HL-60 (cell line): ENCODE measurements around the gene SIGLEC6.

Source experiments
- DNase-seq, 2 experiments: peaks; one replicate each; pipeline ENCODE4 v3.0.0-alpha.2; 2010 to 2020; ENCODE audit warnings: low read depth in 1 of 2, low spot score in 1 of 2
- H3K27ac ChIP-seq: fragments of 250-450 bp; sonication (Bioruptor Pico); replicated peaks from 2 replicates; pipeline ENCODE4 v1.5.1; 2020; ENCODE audit warnings: mild to moderate bottlenecking, moderate library complexity
- H3K27me3 ChIP-seq: fragments of 250-450 bp; sonication (Bioruptor Pico); 2 replicates; pipeline ENCODE4 v1.5.1; 2021; ENCODE audit warnings: mild to moderate bottlenecking, moderate library complexity; ENCODE audit not compliant: insufficient read depth, poor library complexity, severe bottlenecking
- H3K4me3 ChIP-seq: replicated peaks from 2 replicates; pipeline ENCODE4 v1.5.1; 2011; ENCODE audit warnings: mild to moderate bottlenecking, control low read depth, low read length; ENCODE audit not compliant: insufficient read depth
- CTCF ChIP-seq: IDR thresholded peaks from one replicate; pipeline ENCODE4 v1.5.1; 2011; ENCODE audit warnings: low read length, control low read depth, inconsistent platforms; ENCODE audit not compliant: insufficient read depth
- GABPA ChIP-seq: IDR thresholded peaks from 2 replicates; pipeline ENCODE4 v1.6.1; 2012; ENCODE audit warnings: low read depth
- POLR2AphosphoS5 ChIP-seq: IDR thresholded peaks from 2 replicates; pipeline ENCODE4 v1.6.1; 2012; ENCODE audit warnings: low read depth
- REST ChIP-seq: IDR thresholded peaks from 2 replicates; pipeline ENCODE4 v1.6.1; 2012; ENCODE audit warnings: low read depth; ENCODE audit not compliant: insufficient replicate concordance
- SPI1 ChIP-seq: IDR thresholded peaks from 2 replicates; pipeline ENCODE4 v1.6.1; 2012; ENCODE audit warnings: low read depth, mild to moderate bottlenecking, borderline replicate concordance

Gene SIGLEC6

GRCh38 chr19:51546107-51546649 lies 14.7 kb upstream of the SIGLEC6 start:
- DNase-seq: peak; percentile 16 to 70
- no peak overlapping the region for H3K4me3 ChIP-seq
- peak overlapping the region; percentile 44 for H3K27ac ChIP-seq
- TF ChIP-seq REST (no peak), SPI1 (no peak), GABPA (no peak), CTCF (no peak), POLR2AphosphoS5 (no peak)
- no peaks in the 10 kb centered on the region for H3K27me3 ChIP-seq

- no peak overlapping the region for H3K4me3 ChIP-seq
- no peak for DNase-seq
- no peak overlapping the region for H3K27ac ChIP-seq
- TF ChIP-seq REST (no peak), GABPA (no peak), SPI1 (no peak), POLR2AphosphoS5 (no peak), CTCF (no peak)
- H3K27me3 ChIP-seq: no peaks in the 10 kb centered on the region
Observed at GRCh38 chr19:51544038-51544437, 12.6 kb upstream of the SIGLEC6 start.

GRCh38 chr19:51542699-51543098 lies 11.2 kb upstream of the SIGLEC6 start:
- Histone ChIP-seq H3K4me3 (no peak overlapping the region), H3K27ac (no peak overlapping the region), H3K27me3 (no peaks in the 10 kb centered on the region)
- DNase-seq: no peak
- no peak for TF ChIP-seq REST
- no peak for TF ChIP-seq GABPA
- no peak for TF ChIP-seq CTCF
- no peak for TF ChIP-seq SPI1
- no peak for TF ChIP-seq POLR2AphosphoS5
